PC-3 (cell line): Measurements from ENCODE around the gene DNAAF1.

ENCODE experiments used
- EZH2 ChIP-seq: fragments of 300-600 bp; sonication (generic); IDR thresholded peaks from one replicate; pipeline ENCODE4 v1.6.1; 2017; ENCODE audit warnings: antibody characterized with exemption, mild to moderate bottlenecking, low read length; ENCODE audit not compliant: unreplicated experiment
- EZH2phosphoT487 ChIP-seq: fragments of 300-600 bp; sonication (generic); IDR thresholded peaks from 2 replicates; pipeline ENCODE4 v1.6.1; 2018; ENCODE audit warnings: mild to moderate bottlenecking, antibody characterized with exemption, low read length, borderline replicate concordance
- TF ChIP-seq, protein P1 (sequence below): fragments of 300-600 bp; sonication (generic); conservative IDR thresholded peaks from 2 replicates; pipeline ENCODE4 v1.5.1; 2017; ENCODE audit warnings: antibody characterized with exemption, low read depth, mild to moderate bottlenecking, low read length

DNA sequence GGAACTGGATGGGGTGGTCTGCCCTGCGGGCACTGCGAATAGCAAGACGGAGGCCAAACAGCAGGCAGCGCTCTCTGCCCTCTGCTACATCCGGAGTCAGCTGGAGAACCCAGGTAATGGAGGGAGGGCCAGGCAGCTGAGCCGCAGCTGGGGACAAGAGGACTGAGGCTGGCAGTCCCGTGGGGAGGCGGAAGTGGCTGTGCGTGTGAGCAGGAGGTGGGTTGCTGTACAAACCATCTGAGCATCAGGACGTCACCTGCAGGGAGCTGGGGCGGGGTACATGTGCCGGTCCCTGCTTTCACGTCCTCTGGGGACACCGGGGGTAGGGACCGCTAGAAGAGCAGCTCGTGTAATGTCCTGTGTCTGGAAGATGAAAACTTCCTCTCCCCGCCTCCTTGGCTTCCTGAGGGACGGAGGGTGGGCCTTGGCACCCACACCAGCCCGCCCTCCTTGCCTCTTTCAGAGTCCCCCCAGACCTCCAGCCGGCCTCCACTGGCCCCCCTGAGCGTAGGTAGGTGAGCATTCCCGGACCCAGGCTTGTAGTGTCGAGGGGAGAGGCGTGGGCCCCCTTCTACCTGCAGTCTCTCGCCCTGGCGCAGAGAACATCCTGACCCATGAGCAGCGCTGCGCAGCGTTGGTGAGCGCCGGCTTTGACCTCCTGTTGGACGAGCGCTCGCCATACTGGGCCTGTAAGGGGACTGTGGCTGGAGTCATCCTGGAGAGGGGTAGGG, 49.5 kb downstream of the DNAAF1 start:
- TF ChIP-seq, protein P1, sequence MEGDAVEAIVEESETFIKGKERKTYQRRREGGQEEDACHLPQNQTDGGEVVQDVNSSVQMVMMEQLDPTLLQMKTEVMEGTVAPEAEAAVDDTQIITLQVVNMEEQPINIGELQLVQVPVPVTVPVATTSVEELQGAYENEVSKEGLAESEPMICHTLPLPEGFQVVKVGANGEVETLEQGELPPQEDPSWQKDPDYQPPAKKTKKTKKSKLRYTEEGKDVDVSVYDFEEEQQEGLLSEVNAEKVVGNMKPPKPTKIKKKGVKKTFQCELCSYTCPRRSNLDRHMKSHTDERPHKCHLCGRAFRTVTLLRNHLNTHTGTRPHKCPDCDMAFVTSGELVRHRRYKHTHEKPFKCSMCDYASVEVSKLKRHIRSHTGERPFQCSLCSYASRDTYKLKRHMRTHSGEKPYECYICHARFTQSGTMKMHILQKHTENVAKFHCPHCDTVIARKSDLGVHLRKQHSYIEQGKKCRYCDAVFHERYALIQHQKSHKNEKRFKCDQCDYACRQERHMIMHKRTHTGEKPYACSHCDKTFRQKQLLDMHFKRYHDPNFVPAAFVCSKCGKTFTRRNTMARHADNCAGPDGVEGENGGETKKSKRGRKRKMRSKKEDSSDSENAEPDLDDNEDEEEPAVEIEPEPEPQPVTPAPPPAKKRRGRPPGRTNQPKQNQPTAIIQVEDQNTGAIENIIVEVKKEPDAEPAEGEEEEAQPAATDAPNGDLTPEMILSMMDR = no peak
- TF ChIP-seq EZH2 = no peak
- TF ChIP-seq EZH2phosphoT487 = no peak
